Measurements from ENCODE around the gene HECTD2. TPM values are rescaled to one million over a fixed set of nuclear protein-coding genes. Genes with fewer than 3 reads are reported as not detected.

HECTD2 gene
- total RNA-seq, 1 donor from 2014 or later = 10.4 TPM

DNA sequence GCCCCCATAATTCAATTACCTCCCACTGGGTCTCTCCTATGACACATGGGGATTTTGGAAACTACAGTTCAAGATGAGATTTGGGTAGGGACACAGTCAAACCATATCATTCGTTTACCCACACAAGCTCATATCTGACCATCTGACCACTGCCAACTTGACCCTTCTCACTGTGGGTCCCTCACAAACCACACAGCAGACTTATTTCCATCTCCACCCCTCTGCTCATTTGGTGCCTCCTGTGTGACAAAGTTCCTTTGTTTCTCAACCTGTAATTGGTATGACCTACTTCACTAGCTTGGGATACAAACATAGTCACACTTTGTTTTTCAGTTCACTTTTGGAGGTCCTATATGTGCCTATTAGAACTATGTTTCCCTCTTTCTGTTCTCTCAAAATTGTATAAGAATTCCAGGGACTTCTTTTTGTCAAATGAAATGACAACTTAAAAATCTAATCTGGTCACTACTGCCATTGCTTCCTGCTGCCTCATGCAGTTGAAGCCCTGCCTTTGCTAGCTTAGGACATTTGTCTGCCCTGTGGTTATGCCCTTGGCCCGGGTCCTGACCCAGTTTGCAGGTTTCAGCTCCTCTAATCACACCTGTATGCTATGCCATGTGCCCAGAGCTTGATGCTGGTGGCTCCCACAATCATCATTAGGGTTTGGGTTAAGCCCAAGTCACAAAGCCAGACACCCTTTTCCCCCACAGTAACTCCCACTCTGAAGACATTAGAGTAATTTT, 152.9 kb downstream of the HECTD2 start:
- TF ChIP-seq, protein P1, sequence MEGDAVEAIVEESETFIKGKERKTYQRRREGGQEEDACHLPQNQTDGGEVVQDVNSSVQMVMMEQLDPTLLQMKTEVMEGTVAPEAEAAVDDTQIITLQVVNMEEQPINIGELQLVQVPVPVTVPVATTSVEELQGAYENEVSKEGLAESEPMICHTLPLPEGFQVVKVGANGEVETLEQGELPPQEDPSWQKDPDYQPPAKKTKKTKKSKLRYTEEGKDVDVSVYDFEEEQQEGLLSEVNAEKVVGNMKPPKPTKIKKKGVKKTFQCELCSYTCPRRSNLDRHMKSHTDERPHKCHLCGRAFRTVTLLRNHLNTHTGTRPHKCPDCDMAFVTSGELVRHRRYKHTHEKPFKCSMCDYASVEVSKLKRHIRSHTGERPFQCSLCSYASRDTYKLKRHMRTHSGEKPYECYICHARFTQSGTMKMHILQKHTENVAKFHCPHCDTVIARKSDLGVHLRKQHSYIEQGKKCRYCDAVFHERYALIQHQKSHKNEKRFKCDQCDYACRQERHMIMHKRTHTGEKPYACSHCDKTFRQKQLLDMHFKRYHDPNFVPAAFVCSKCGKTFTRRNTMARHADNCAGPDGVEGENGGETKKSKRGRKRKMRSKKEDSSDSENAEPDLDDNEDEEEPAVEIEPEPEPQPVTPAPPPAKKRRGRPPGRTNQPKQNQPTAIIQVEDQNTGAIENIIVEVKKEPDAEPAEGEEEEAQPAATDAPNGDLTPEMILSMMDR (IDR thresholded peaks at IDR 0.05; ENCODE audit: insufficient read depth, low read length, poor library complexity, severe bottlenecking) = no peak

DNA sequence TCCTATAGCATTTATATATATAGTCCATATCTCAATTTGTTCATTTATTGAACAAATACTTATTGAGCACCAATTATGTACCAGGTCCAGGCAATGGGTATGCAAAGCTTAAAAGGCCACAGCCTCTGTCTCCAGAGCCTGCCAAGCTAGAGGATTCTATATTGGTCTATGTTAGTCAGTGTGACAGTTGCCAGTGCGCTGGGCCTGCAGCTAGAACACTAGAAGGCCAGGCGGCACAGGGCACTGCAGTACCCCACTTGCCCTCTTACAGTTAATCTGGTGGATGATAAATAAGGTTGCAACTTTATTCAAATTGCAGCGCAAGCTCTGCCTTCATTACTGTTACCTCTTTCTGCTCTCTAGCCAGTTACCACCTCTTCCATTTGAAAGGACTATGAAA, 153.9 kb downstream of the HECTD2 start:
- DNase-seq (ENCODE audit: low read depth) = no peak
- Histone ChIP-seq H3K4me3 (ENCODE audit: low read depth, low read length) (no peak overlapping the region), H3K36me3 (ENCODE audit: control insufficient read depth, insufficient read depth, low read length) (no peaks in the 10 kb centered on the region), H3K27me3 (ENCODE audit: control insufficient read depth, insufficient read depth, low read length) (no peaks in the 10 kb centered on the region)
- TF ChIP-seq, protein P1 (IDR thresholded peaks at IDR 0.05; ENCODE audit: insufficient read depth, low read length, poor library complexity, severe bottlenecking) = no peak

More for the DNA sequence above, 152.9 kb downstream of the HECTD2 start:
- DNase-seq (ENCODE audit: low read depth) = no peak
- Histone ChIP-seq H3K4me3 (ENCODE audit: low read depth, low read length) (no peak overlapping the region), H3K27me3 (ENCODE audit: control insufficient read depth, insufficient read depth, low read length) (no peaks in the 10 kb centered on the region), H3K36me3 (ENCODE audit: control insufficient read depth, insufficient read depth, low read length) (no peaks in the 10 kb centered on the region)

Other genes starting within 250 kb of the HECTD2 start
- gene PCGF5, start 189.7 kb upstream of the HECTD2 start, total RNA-seq = 35.9 and 36.6 TPM in 2 replicates
- gene PPP1R3C, start 222.7 kb downstream of the HECTD2 start, total RNA-seq = 0.89 and 1.8 TPM in 2 replicates

All from kidney epithelial cell (primary cell).